Neural progenitor cell (in vitro differentiated cells): ENCODE data around the gene LHB.

Experiments used
- EZH2 ChIP-seq: fragments of 200-600 bp; sonication (generic); IDR thresholded peaks from 2 replicates; pipeline ENCODE4 v1.6.1; 2017; ENCODE audit warnings: antibody characterized with exemption, mild to moderate bottlenecking, moderate library complexity
- TF ChIP-seq, protein P1 (sequence below): fragments of 200-600 bp; sonication (generic); IDR thresholded peaks from 2 replicates; pipeline ENCODE4 v1.5.1; 2017; ENCODE audit warnings: antibody characterized with exemption, mild to moderate bottlenecking

GRCh38 chr19:48985711-48986110 is 31.2 kb downstream of the LHB start:
- TF ChIP-seq, protein P1, sequence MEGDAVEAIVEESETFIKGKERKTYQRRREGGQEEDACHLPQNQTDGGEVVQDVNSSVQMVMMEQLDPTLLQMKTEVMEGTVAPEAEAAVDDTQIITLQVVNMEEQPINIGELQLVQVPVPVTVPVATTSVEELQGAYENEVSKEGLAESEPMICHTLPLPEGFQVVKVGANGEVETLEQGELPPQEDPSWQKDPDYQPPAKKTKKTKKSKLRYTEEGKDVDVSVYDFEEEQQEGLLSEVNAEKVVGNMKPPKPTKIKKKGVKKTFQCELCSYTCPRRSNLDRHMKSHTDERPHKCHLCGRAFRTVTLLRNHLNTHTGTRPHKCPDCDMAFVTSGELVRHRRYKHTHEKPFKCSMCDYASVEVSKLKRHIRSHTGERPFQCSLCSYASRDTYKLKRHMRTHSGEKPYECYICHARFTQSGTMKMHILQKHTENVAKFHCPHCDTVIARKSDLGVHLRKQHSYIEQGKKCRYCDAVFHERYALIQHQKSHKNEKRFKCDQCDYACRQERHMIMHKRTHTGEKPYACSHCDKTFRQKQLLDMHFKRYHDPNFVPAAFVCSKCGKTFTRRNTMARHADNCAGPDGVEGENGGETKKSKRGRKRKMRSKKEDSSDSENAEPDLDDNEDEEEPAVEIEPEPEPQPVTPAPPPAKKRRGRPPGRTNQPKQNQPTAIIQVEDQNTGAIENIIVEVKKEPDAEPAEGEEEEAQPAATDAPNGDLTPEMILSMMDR = no peak
- TF ChIP-seq EZH2 = no peak
